K562 (cell line): Measurements from ENCODE around the gene ATXN1. TPM values are rescaled to one million over a fixed set of nuclear protein-coding genes. Genes with fewer than 3 reads are reported as not detected.

Experiments used
- CCAR2 ChIP-seq: fragments of 200-400 bp; formaldehyde crosslinking; IDR thresholded peaks from 2 replicates; pipeline ENCODE4 v1.6.1; 2017; ENCODE audit warnings: mild to moderate bottlenecking, low read depth, low read length
- CHCHD3 ChIP-seq: fragments of 250-450 bp; sonication (Bioruptor Pico); IDR thresholded peaks from 2 replicates; pipeline ENCODE4 v2.1.2; 2022; ENCODE audit warnings: mild to moderate bottlenecking
- CREBBP ChIP-seq: IDR thresholded peaks from one replicate; pipeline ENCODE4 v1.6.1; 2012; ENCODE audit warnings: low read depth, mild to moderate bottlenecking, control low read depth, inconsistent platforms, low read length
- KLF6 ChIP-seq: fragments of 250-450 bp; sonication (Bioruptor Pico); IDR thresholded peaks from 2 replicates; pipeline ENCODE4 v1.4.0; 2020; ENCODE audit warnings: mild to moderate bottlenecking, moderate library complexity, borderline replicate concordance
- PURB ChIP-seq: sonication (generic); formaldehyde crosslinking; IDR thresholded peaks from 2 replicates; pipeline ENCODE4 v1.9.0; 2021; ENCODE audit warnings: low read depth, mild to moderate bottlenecking, missing genetic modification reagents
- RBBP5 ChIP-seq: fragments of 200-600 bp; sonication (generic); IDR thresholded peaks from 2 replicates; pipeline ENCODE4 v1.6.1; 2012; ENCODE audit warnings: borderline replicate concordance, mild to moderate bottlenecking, low read length, control low read depth, inconsistent platforms; ENCODE audit not compliant: insufficient read depth, poor library complexity, severe bottlenecking
- SRSF9 ChIP-seq: fragments of 200-400 bp; formaldehyde crosslinking; IDR thresholded peaks from 2 replicates; pipeline ENCODE4 v1.6.1; 2017; ENCODE audit warnings: low read depth, low read length, borderline replicate concordance
- STAT5B ChIP-seq: fragments of 250-450 bp; sonication (Bioruptor Pico); IDR thresholded peaks from 2 replicates; pipeline ENCODE4 v1.8.0; 2021; ENCODE audit warnings: mild to moderate bottlenecking, inconsistent platforms
- ZNF146 ChIP-seq: IDR thresholded peaks from one replicate; pipeline ENCODE4 v1.6.1; 2018; ENCODE audit warnings: missing compliant biosample characterization; ENCODE audit not compliant: unreplicated experiment
- ZNF197 ChIP-seq: fragments of 200-800 bp; sonication (Bioruptor generic); IDR thresholded peaks from 2 replicates; pipeline ENCODE4 v1.6.1; 2016; ENCODE audit warnings: low read depth, missing genetic modification characterization, missing compliant biosample characterization
- ZNF696 ChIP-seq: fragments of 250-450 bp; sonication (Bioruptor Pico); conservative IDR thresholded peaks from 2 replicates; pipeline ENCODE4 v1.4.0; 2020; ENCODE audit warnings: mild to moderate bottlenecking, moderate library complexity
- polyA plus RNA-seq, 8 experiments: library from polyadenylated mRNA; depleted of rRNA in 4 of 8; stranded (reverse) in 5 of 8; unstranded in 3 of 8; fragments of >200 nt; fragmentation: Nextera tagmentation in 2 of 8; fragmentation: Illumina TruSeq in 1 of 8; extraction: Ambion mirVana in 2 of 8; extraction: Trizol in 1 of 8; gene quantifications; 2 replicates each; pipeline versions ENCODE4 v1.2.1 to v1.2.3, GENCODE V29; 2011 to 2014; ENCODE audit warnings: inconsistent platforms in 1 of 8, missing spikeins in 1 of 8
- total RNA-seq, 7 experiments: library from RNA; depleted of rRNA in 6 of 7; stranded (reverse); fragments of >200 nt in 6 of 7; fragmentation: Illumina TruSeq in 2 of 7; extraction: Trizol in 2 of 7; gene quantifications; 2 replicates each; pipeline versions ENCODE4 v1.2.1 to v1.2.3, GENCODE V29; 2011 to 2021; ENCODE audit warnings: low replicate concordance in 1 of 7
- TF ChIP-seq, protein P1 (sequence below), 2 experiments: fragments of 450-650 bp in 1 of 2; sonication (generic) in 1 of 2; formaldehyde crosslinking in 1 of 2; IDR thresholded peaks in 1 of 2; conservative IDR thresholded peaks in 1 of 2; 2 replicates each; pipeline versions ENCODE4 v1.6.1 to v1.8.1; 2016 to 2023; ENCODE audit warnings: mild to moderate bottlenecking in 2 of 2, moderate library complexity in 2 of 2, inconsistent platforms in 1 of 2, missing genetic modification reagents in 1 of 2
- TF ChIP-seq, protein P2 (sequence below): fragments of 150-350 bp; conservative IDR thresholded peaks from 2 replicates; pipeline ENCODE4 v1.6.1; 2014; ENCODE audit warnings: low read length
- TF ChIP-seq, protein P3 (sequence below): fragments of 250-450 bp; sonication (Bioruptor Pico); IDR thresholded peaks from 2 replicates; pipeline ENCODE4 v1.6.1; 2021; ENCODE audit warnings: mild to moderate bottlenecking
- TF ChIP-seq, protein P4 (sequence below): IDR thresholded peaks from 2 replicates; pipeline ENCODE4 v1.6.1; 2011; ENCODE audit warnings: borderline replicate concordance, low read depth, mild to moderate bottlenecking, moderate library complexity, low read length; ENCODE audit not compliant: insufficient read depth, poor library complexity, severe bottlenecking

The ATXN1 gene
- total and polyA plus RNA-seq, 9 of the 15 experiments (the other 6 are each of a cell fraction or from before 2014, with no cell fraction given), result under 0.01 to 1.2 (median 0.58) TPM

DNA sequence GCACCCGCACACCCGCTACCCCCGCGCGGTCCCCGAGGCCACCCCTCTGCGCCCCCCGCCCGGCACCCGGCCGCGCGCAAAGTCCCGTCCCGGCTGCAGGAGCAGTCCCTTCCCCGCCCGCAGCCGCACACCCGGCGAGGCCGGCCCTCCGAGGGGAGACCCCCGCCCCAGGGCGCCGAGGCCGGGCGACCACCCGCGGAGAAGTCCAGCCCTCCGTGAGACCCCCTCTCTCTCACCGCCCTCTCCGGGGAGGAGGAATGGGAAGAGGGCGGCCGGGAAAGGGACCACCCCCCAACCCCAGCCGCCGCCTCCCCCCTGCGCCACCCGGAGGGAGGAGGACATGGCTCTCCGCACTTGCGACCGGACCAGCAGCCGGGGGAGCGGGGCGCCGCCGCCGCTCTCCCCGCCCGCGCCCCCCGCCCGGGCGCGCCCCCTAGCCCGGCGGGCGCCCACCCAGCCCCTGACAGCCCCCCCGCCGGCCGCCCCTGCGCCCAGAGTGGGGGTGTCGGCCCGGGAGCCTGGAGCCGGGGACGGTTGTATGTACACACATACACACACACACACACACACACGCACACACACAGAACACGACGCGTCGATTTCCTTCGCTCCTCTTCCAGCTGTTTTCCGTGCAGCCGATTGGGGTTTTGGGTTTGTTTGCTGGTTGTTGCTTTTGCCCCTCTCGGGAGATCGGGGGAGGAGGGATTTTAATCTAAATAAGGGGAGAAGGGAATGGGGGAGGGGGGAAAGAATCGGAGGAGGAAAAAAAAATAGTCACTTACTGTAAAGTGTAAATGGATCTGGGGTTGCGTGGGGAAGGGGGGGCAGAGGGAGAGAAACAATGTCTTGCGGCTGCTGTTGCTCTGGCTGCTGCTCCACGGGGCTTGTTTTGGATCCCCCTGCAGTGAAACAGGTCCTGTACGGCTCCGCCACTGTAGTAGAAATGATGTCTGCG lies at the start of gene ATXN1 (continued):
- TF ChIP-seq, protein P1, sequence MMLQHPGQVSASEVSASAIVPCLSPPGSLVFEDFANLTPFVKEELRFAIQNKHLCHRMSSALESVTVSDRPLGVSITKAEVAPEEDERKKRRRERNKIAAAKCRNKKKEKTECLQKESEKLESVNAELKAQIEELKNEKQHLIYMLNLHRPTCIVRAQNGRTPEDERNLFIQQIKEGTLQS (IDR thresholded peaks at IDR 0.05), result no peak
- TF ChIP-seq, protein P1 (CRISPR knock-in tag; conservative IDR thresholded peaks at IDR 0.05), result no peak
- TF ChIP-seq ZNF696 (CRISPR knock-in tag) (no peak), RBBP5 (no peak), KLF6 (no peak), SRSF9 (no peak), PURB (CRISPR knock-in tag) (no peak), STAT5B (CRISPR knock-in tag) (no peak), ZNF146 (no peak), CHCHD3 (CRISPR knock-in tag) (no peak), CREBBP (no peak), ZNF197 (CRISPR knock-in tag) (no peak), CCAR2 (no peak)
- TF ChIP-seq, protein P2, sequence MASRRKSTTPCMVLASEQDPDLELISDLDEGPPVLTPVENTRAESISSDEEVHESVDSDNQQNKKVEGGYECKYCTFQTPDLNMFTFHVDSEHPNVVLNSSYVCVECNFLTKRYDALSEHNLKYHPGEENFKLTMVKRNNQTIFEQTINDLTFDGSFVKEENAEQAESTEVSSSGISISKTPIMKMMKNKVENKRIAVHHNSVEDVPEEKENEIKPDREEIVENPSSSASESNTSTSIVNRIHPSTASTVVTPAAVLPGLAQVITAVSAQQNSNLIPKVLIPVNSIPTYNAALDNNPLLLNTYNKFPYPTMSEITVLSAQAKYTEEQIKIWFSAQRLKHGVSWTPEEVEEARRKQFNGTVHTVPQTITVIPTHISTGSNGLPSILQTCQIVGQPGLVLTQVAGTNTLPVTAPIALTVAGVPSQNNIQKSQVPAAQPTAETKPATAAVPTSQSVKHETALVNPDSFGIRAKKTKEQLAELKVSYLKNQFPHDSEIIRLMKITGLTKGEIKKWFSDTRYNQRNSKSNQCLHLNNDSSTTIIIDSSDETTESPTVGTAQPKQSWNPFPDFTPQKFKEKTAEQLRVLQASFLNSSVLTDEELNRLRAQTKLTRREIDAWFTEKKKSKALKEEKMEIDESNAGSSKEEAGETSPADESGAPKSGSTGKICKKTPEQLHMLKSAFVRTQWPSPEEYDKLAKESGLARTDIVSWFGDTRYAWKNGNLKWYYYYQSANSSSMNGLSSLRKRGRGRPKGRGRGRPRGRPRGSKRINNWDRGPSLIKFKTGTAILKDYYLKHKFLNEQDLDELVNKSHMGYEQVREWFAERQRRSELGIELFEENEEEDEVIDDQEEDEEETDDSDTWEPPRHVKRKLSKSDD, result no peak
- TF ChIP-seq, protein P3, sequence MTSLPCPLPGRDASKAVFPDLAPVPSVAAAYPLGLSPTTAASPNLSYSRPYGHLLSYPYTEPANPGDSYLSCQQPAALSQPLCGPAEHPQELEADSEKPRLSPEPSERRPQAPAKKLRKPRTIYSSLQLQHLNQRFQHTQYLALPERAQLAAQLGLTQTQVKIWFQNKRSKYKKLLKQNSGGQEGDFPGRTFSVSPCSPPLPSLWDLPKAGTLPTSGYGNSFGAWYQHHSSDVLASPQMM (CRISPR knock-in tag), result no peak
- TF ChIP-seq, protein P4, sequence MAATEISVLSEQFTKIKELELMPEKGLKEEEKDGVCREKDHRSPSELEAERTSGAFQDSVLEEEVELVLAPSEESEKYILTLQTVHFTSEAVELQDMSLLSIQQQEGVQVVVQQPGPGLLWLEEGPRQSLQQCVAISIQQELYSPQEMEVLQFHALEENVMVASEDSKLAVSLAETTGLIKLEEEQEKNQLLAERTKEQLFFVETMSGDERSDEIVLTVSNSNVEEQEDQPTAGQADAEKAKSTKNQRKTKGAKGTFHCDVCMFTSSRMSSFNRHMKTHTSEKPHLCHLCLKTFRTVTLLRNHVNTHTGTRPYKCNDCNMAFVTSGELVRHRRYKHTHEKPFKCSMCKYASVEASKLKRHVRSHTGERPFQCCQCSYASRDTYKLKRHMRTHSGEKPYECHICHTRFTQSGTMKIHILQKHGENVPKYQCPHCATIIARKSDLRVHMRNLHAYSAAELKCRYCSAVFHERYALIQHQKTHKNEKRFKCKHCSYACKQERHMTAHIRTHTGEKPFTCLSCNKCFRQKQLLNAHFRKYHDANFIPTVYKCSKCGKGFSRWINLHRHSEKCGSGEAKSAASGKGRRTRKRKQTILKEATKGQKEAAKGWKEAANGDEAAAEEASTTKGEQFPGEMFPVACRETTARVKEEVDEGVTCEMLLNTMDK, result no peak
